SK-N-SH (cell line): ENCODE measurements around the gene POLE2. TPM values are rescaled to one million over a fixed set of nuclear protein-coding genes. Genes with fewer than 3 reads are reported as not detected.
"Not testable (repeated sequence)": the region's sequence is repeated elsewhere in the genome, so short reads cannot be mapped to it uniquely, and the experiment has no call there.

Source experiments
- CTCF ChIA-PET: fragments of 300-600, 350-600 bp; formaldehyde crosslinking; extraction: SDS; loops from one replicate; lab custom pipeline; 2021; lab: Yijun Ruan, JAX
- POLR2A ChIA-PET: fragments of 350-600 bp; sonication (Branson Sonifier 250); formaldehyde crosslinking; extraction: SDS; loops from one replicate; lab custom pipeline; 2020; ENCODE audit warnings: antibody characterized with exemption, inconsistent platforms; lab: Yijun Ruan, JAX
- DNase-seq: peaks from one replicate; pipeline ENCODE4 v3.0.0; 2012
- H2AFZ ChIP-seq: fragments of 200-600 bp; sonication (generic); 2 replicates; pipeline ENCODE4 v1.8.1; 2016; ENCODE audit warnings: antibody characterized with exemption, mild to moderate bottlenecking, low read depth
- H3F3A ChIP-seq: fragments of 200-600 bp; sonication (generic); replicated peaks from 2 replicates; pipeline ENCODE3; 2016; ENCODE audit warnings: antibody characterized with exemption, mild to moderate bottlenecking; ENCODE audit not compliant: insufficient read depth
- H3K27ac ChIP-seq, 2 experiments: fragments of 200-500 bp in 1 of 2; fragments of 200-600 bp in 1 of 2; sonication (Bioruptor generic) in 1 of 2; sonication (generic), shearing (Covaris generic) in 1 of 2; 2 replicates each; pipeline versions ENCODE4 v1.5.1 to v1.6.1; 2014 to 2016; ENCODE audit warnings: low read depth in 2 of 2, inconsistent platforms in 1 of 2, low read length in 1 of 2, mild to moderate bottlenecking in 1 of 2, mixed read lengths in 1 of 2
- H3K27me3 ChIP-seq: fragments of 200-600 bp; sonication (generic), shearing (Covaris generic); 2 replicates; pipeline ENCODE4 v1.6.1; 2016; ENCODE audit warnings: mixed run types; ENCODE audit not compliant: insufficient read depth
- H3K36me3 ChIP-seq, 2 experiments: fragments of 200-500 bp in 1 of 2; fragments of 200-600 bp in 1 of 2; sonication (Bioruptor generic) in 1 of 2; sonication (generic) in 1 of 2; replicated peaks in 1 of 2; 2 replicates each; pipeline versions ENCODE3 to v1.5.1; 2014 to 2016; ENCODE audit warnings: low read length in 1 of 2, mild to moderate bottlenecking in 1 of 2; ENCODE audit not compliant: insufficient read depth in 2 of 2, control insufficient read depth in 1 of 2
- H3K4me1 ChIP-seq, 2 experiments: fragments of 200-500 bp in 1 of 2; fragments of 200-600 bp in 1 of 2; sonication (Bioruptor generic) in 1 of 2; sonication (generic), shearing (Covaris generic) in 1 of 2; 2 replicates each; pipeline versions ENCODE4 v1.5.1 to v1.6.1; 2014 to 2016; ENCODE audit warnings: low read depth in 1 of 2, low read length in 1 of 2, mixed run types in 1 of 2; ENCODE audit not compliant: insufficient read depth in 2 of 2, control insufficient read depth in 1 of 2
- H3K4me2 ChIP-seq: fragments of 200-600 bp; sonication (generic), shearing (Covaris generic); 2 replicates; pipeline ENCODE4 v1.6.1; 2017; ENCODE audit warnings: mixed run types
- H3K4me3 ChIP-seq, 2 experiments: fragments of 200-500 bp in 1 of 2; fragments of 200-600 bp in 1 of 2; sonication (Bioruptor generic) in 1 of 2; sonication (generic), shearing (Covaris generic) in 1 of 2; 2 replicates each; pipeline versions ENCODE4 v1.5.1 to v1.8.1; 2014 to 2016; ENCODE audit warnings: low read depth in 2 of 2, inconsistent platforms in 1 of 2, low read length in 1 of 2, mild to moderate bottlenecking in 1 of 2, mixed read lengths in 1 of 2, moderate library complexity in 1 of 2
- H3K79me2 ChIP-seq: fragments of 200-600 bp; sonication (generic); 2 replicates; pipeline ENCODE4 v1.8.1; 2017; ENCODE audit warnings: mild to moderate bottlenecking; ENCODE audit not compliant: insufficient read depth
- H3K9ac ChIP-seq: fragments of 200-600 bp; sonication (generic); 2 replicates; pipeline ENCODE4 v1.6.1; 2017; ENCODE audit warnings: mixed run types
- H3K9me2 ChIP-seq: fragments of 200-600 bp; sonication (generic); 2 replicates; pipeline ENCODE4 v1.6.1; 2017; ENCODE audit warnings: mixed run types
- H3K9me3 ChIP-seq: fragments of 200-600 bp; sonication (generic); 2 replicates; pipeline ENCODE4 v1.6.1; 2017; ENCODE audit warnings: mixed run types, mild to moderate bottlenecking, moderate library complexity
- H4K20me1 ChIP-seq: fragments of 200-600 bp; sonication (generic); 2 replicates; pipeline ENCODE4 v1.6.1; 2017; ENCODE audit warnings: mild to moderate bottlenecking, mixed run types; ENCODE audit not compliant: insufficient read depth
- ELF1 ChIP-seq: IDR thresholded peaks from 2 replicates; pipeline ENCODE4 v1.4.0; 2012
- EP300 ChIP-seq, 2 experiments: IDR thresholded peaks; 2 replicates each; pipeline versions ENCODE4 v1.4.0 to v1.6.1; 2012; ENCODE audit warnings: borderline replicate concordance in 1 of 2, low read depth in 1 of 2, low read length in 1 of 2
- FOSL2 ChIP-seq: IDR thresholded peaks from 2 replicates; pipeline ENCODE4 v1.4.0; 2012; ENCODE audit warnings: low read depth, mild to moderate bottlenecking, moderate library complexity, borderline replicate concordance
- FOXM1 ChIP-seq: IDR thresholded peaks from 2 replicates; pipeline ENCODE4 v1.4.0; 2012; ENCODE audit warnings: low read depth, mild to moderate bottlenecking
- JUND ChIP-seq: IDR thresholded peaks from 2 replicates; pipeline ENCODE4 v1.4.0; 2012
- MAX ChIP-seq: IDR thresholded peaks from 2 replicates; pipeline ENCODE4 v1.4.0; 2012; ENCODE audit warnings: low read depth
- MEF2A ChIP-seq: IDR thresholded peaks from 2 replicates; pipeline ENCODE4 v1.4.0; 2012; ENCODE audit warnings: low read depth, borderline replicate concordance
- MXI1 ChIP-seq: IDR thresholded peaks from 2 replicates; pipeline ENCODE4 v1.6.1; 2012; ENCODE audit warnings: mild to moderate bottlenecking, low read depth, low read length, improper control_type of control experiment
- PBX3 ChIP-seq: IDR thresholded peaks from 2 replicates; pipeline ENCODE4; 2012
- RCOR1 ChIP-seq: fragments of 150-350 bp; IDR thresholded peaks from 2 replicates; pipeline ENCODE4 v1.6.1; 2017; ENCODE audit warnings: antibody characterized with exemption, low read length
- RFX5 ChIP-seq: IDR thresholded peaks from 2 replicates; pipeline ENCODE4 v1.6.1; 2012; ENCODE audit warnings: mild to moderate bottlenecking, improper control_type of control experiment, low read length
- TCF12 ChIP-seq: IDR thresholded peaks from 2 replicates; pipeline ENCODE4 v1.4.0; 2012
- USF1 ChIP-seq: IDR thresholded peaks from 2 replicates; pipeline ENCODE4 v1.4.0; 2012; ENCODE audit warnings: low read depth, borderline replicate concordance
- USF2 ChIP-seq: fragments of 150-350 bp; IDR thresholded peaks from 2 replicates; pipeline ENCODE4 v1.6.1; 2017; ENCODE audit warnings: antibody characterized with exemption, low read length, low read depth, borderline replicate concordance
- ZBTB33 ChIP-seq: IDR thresholded peaks from 2 replicates; pipeline ENCODE4 v1.4.0; 2012; ENCODE audit warnings: low read depth, borderline replicate concordance
- WGBS: methylation state at CpG from one replicate; pipeline ENCODE4 v1.1.6; 2017; ENCODE audit warnings: low lambda C conversion rate; 5-methylcytosine and 5-hydroxymethylcytosine counted together
- polyA plus RNA-seq, 3 experiments: library from polyadenylated mRNA; depleted of rRNA; stranded (reverse); fragments of >200 nt; gene quantifications; 2 replicates each; pipeline ENCODE4 v1.2.3, GENCODE V29; 2012

The POLE2 gene
- polyA plus RNA-seq, 1 of the 3 experiments (the other 2 are of a cell fraction): 8.5 TPM

GRCh38 chr14:49703965-49704364 lies 16.0 kb upstream of the POLE2 start (continued):
- TF ChIP-seq ZBTB33 (no peak), ELF1 (no peak), MXI1 (no peak), RFX5 (no peak), RCOR1 (no peak), PBX3 (no peak), MEF2A (no peak), EP300 (IDR thresholded peaks at IDR 0.05; ENCODE audit: borderline replicate concordance in 1 of 2, low read depth in 1 of 2, low read length in 1 of 2) (no peak), JUND (no peak), USF1 (no peak), FOXM1 (no peak), FOSL2 (no peak), TCF12 (no peak)

GRCh38 chr14:49702725-49703124 lies 14.7 kb upstream of the POLE2 start:
- DNase-seq: no peak
- Histone ChIP-seq H3F3A (no peaks in the 10 kb centered on the region), H3K9ac (no peak overlapping the region), H3K27ac (no peak overlapping the region), H3K4me3 (no peak overlapping the region), H3K79me2 (no peaks in the 10 kb centered on the region), H3K27me3 (no peaks in the 10 kb centered on the region), H3K36me3 (no peaks in the 10 kb centered on the region), H3K9me2 (no peaks in the 10 kb centered on the region), H3K4me2 (no peak overlapping the region), H3K9me3 (no peaks in the 10 kb centered on the region), H3K4me1 (no peaks in the 10 kb centered on the region), H4K20me1 (no peaks in the 10 kb centered on the region), H2AFZ (no peak overlapping the region)
- TF ChIP-seq MAX (no peak), USF2 (no peak)
- POLR2A ChIA-PET: no interaction called here
- 72% methylated on average over 4 of the region's 4 CpGs for whole genome bisulfite sequencing
- CTCF ChIA-PET: no interaction called here

GRCh38 chr14:49693735-49694124 lies 5.7 kb upstream of the POLE2 start:
- H3K27ac ChIP-seq: peak overlapping the region; percentile 71 to 90; a peak in 2 of 4 replicates

More at GRCh38 chr14:49693735-49694124, 5.7 kb upstream of the POLE2 start:
- peaks cover 10% of the 10 kb centered on the region; the same call in 1 of the 2 replicates for H3K79me2 ChIP-seq
- POLR2A ChIA-PET: interaction anchor here (0.6 to 1.6 kb wide), 2 partner anchors 74 kb away, joined by 3 to 9 read pairs; partner anchors contain the start of gene KLHDC2
- not testable (repeated sequence) for DNase-seq, H3K9me2 ChIP-seq, H3K27me3 ChIP-seq, H3K4me1 ChIP-seq, H3K36me3 ChIP-seq, H4K20me1 ChIP-seq, H3K9me3 ChIP-seq
- CTCF ChIA-PET: interaction anchor here (1.2 kb wide), 1 partner anchor 74 kb away, joined by 3 read pairs; the partner anchor contains the start of gene KLHDC2
- peaks cover 23% of the 10 kb centered on the region for H3F3A ChIP-seq
- peak overlapping the region; percentile 81 for H3K9ac ChIP-seq
- H2AFZ ChIP-seq: peak overlapping the region; percentile 99
- peak overlapping the region; percentile 61 to 78 for H3K4me3 ChIP-seq
- peak overlapping the region; percentile 78 for H3K4me2 ChIP-seq
- 13% methylated on average over 13 of the region's 13 CpGs for whole genome bisulfite sequencing
